ENCODE results near the gene CASP2. TPM values are rescaled to one million over a fixed set of nuclear protein-coding genes. Genes with fewer than 3 reads are reported as not detected.

The CASP2 gene
- total and polyA plus RNA-seq, 2 of the 8 experiments (the other 6 are each of a cell fraction or from before 2014, with no cell fraction given) = 23.7 to 35.3 TPM

- no peak for TF ChIP-seq MAFK (IDR thresholded peaks at IDR 0.05; ENCODE audit: low read depth, low read length)
- no peak for TF ChIP-seq SIN3A (conservative IDR thresholded peaks at IDR 0.05 in 1 of 2, IDR thresholded peaks at IDR 0.05 in 1 of 2; ENCODE audit: low read depth in 1 of 2, low read length in 2 of 2)
- no peak for TF ChIP-seq MAX (IDR thresholded peaks at IDR 0.05)
- TF ChIP-seq TEAD4 (IDR thresholded peaks at IDR 0.05; ENCODE audit: low read depth, low read length) = no peak
Measured at GRCh38 chr7:143243614-143244013, 44.5 kb upstream of the CASP2 start (continued).

Measured in H1 (cell line).